HepG2 (cell line): Measurements from ENCODE around the gene INHA. TPM values are rescaled to one million over a fixed set of nuclear protein-coding genes. Genes with fewer than 3 reads are reported as not detected.

ENCODE experiments used
- CCAR2 ChIP-seq: fragments of 200-400 bp; formaldehyde crosslinking; optimal IDR thresholded peaks from 2 replicates; pipeline ENCODE3; 2018; ENCODE audit warnings: low read depth, mild to moderate bottlenecking, low read length, moderate library complexity
- CREB3 ChIP-seq: sonication (generic); formaldehyde crosslinking; IDR thresholded peaks from 2 replicates; pipeline ENCODE4 v1.5.0; 2020; ENCODE audit warnings: missing genetic modification reagents
- DBP ChIP-seq: sonication (generic); formaldehyde crosslinking; IDR thresholded peaks from 2 replicates; pipeline ENCODE4 v1.4.0; 2020; ENCODE audit warnings: missing genetic modification reagents; ENCODE audit errors: not compliant biosample characterization
- E2F2 ChIP-seq: sonication (generic); formaldehyde crosslinking; IDR thresholded peaks from 2 replicates; pipeline ENCODE4 v1.4.0; 2020; ENCODE audit warnings: missing genetic modification reagents, borderline replicate concordance
- ELF4 ChIP-seq: sonication (generic); formaldehyde crosslinking; IDR thresholded peaks from 2 replicates; pipeline ENCODE4 v1.5.0; 2020; ENCODE audit warnings: missing genetic modification reagents, mild to moderate bottlenecking, moderate library complexity, borderline replicate concordance
- HNRNPH1 ChIP-seq: fragments of 200-400 bp; formaldehyde crosslinking; optimal IDR thresholded peaks from 2 replicates; pipeline ENCODE3; 2017; ENCODE audit warnings: mild to moderate bottlenecking, low read depth, low read length
- KAT2B ChIP-seq: fragments of 150-350 bp; IDR thresholded peaks from 2 replicates; pipeline ENCODE4 v1.6.1; 2014; ENCODE audit warnings: low read depth, low read length, borderline replicate concordance
- KLF6 ChIP-seq: IDR thresholded peaks from 2 replicates; pipeline ENCODE4 v1.8.0; 2016; ENCODE audit warnings: missing biosample characterization, missing genetic modification reagents
- KLF9 ChIP-seq: IDR thresholded peaks from 2 replicates; pipeline ENCODE4 v1.6.1; 2016; ENCODE audit warnings: low read depth
- LCORL ChIP-seq, 2 experiments: fragments of 450-650 bp in 1 of 2; sonication (generic) in 1 of 2; formaldehyde crosslinking in 1 of 2; IDR thresholded peaks; 2 replicates each; pipeline versions ENCODE4 v1.5.0 to v1.6.1; 2017 to 2020; ENCODE audit warnings: antibody characterized with exemption in 1 of 2, missing genetic modification reagents in 1 of 2
- MEIS1 ChIP-seq: sonication (generic); formaldehyde crosslinking; IDR thresholded peaks from 2 replicates; pipeline ENCODE4 v1.9.0; 2021; ENCODE audit warnings: mild to moderate bottlenecking, missing genetic modification reagents, moderate library complexity, borderline replicate concordance
- MXI1 ChIP-seq: IDR thresholded peaks from 3 replicates; pipeline ENCODE4 v1.6.1; 2012; ENCODE audit warnings: low read depth, low read length, inconsistent platforms, borderline replicate concordance
- NFE2 ChIP-seq: sonication (generic); formaldehyde crosslinking; IDR thresholded peaks from 2 replicates; pipeline ENCODE4 v1.4.0; 2020; ENCODE audit warnings: missing genetic modification reagents
- PRPF4 ChIP-seq: fragments of 200-400 bp; formaldehyde crosslinking; IDR thresholded peaks from 2 replicates; pipeline ENCODE4 v1.6.1; 2016; ENCODE audit warnings: low read length, low read depth; ENCODE audit not compliant: poor library complexity, severe bottlenecking
- SNAPC5 ChIP-seq: sonication (generic); formaldehyde crosslinking; IDR thresholded peaks from 2 replicates; pipeline ENCODE4 v1.8.1; 2023; ENCODE audit warnings: mild to moderate bottlenecking, missing genetic modification reagents, borderline replicate concordance
- TSC22D2 ChIP-seq: sonication (generic); formaldehyde crosslinking; IDR thresholded peaks from 2 replicates; pipeline ENCODE4 v1.5.1; 2020; ENCODE audit warnings: missing genetic modification reagents, mild to moderate bottlenecking, borderline replicate concordance
- XBP1 ChIP-seq: sonication (generic); formaldehyde crosslinking; IDR thresholded peaks from 2 replicates; pipeline ENCODE4 v1.5.0; 2020; ENCODE audit warnings: missing genetic modification reagents
- ZBTB21 ChIP-seq: sonication (generic); formaldehyde crosslinking; IDR thresholded peaks from 2 replicates; pipeline ENCODE4 v1.4.0; 2020; ENCODE audit warnings: missing genetic modification reagents
- ZBTB7B ChIP-seq: sonication (generic); formaldehyde crosslinking; IDR thresholded peaks from 2 replicates; pipeline ENCODE4 v1.4.0; 2020; ENCODE audit warnings: missing genetic modification reagents
- ZFP91 ChIP-seq: sonication (generic); formaldehyde crosslinking; IDR thresholded peaks from 2 replicates; pipeline ENCODE4 v1.9.0; 2022; ENCODE audit warnings: missing genetic modification reagents, mild to moderate bottlenecking, borderline replicate concordance
- ZMYM4 ChIP-seq: sonication (generic); formaldehyde crosslinking; IDR thresholded peaks from 2 replicates; pipeline ENCODE4 v1.8.1; 2023; ENCODE audit warnings: mild to moderate bottlenecking, missing genetic modification reagents
- ZNF3 ChIP-seq: IDR thresholded peaks from 2 replicates; pipeline ENCODE4 v1.7.0; 2017; ENCODE audit warnings: inconsistent platforms
- ZNF431 ChIP-seq: sonication (generic); formaldehyde crosslinking; IDR thresholded peaks from 2 replicates; pipeline ENCODE4 v1.9.0; 2022; ENCODE audit warnings: missing genetic modification reagents, low read depth, mild to moderate bottlenecking, borderline replicate concordance
- ZNF577 ChIP-seq: sonication (generic); formaldehyde crosslinking; IDR thresholded peaks from 2 replicates; pipeline ENCODE4 v1.4.0; 2020; ENCODE audit warnings: mild to moderate bottlenecking, low read depth, missing genetic modification reagents, borderline replicate concordance
- ZNF709 ChIP-seq: sonication (generic); formaldehyde crosslinking; IDR thresholded peaks from 2 replicates; pipeline ENCODE4 v1.5.0; 2020; ENCODE audit warnings: mild to moderate bottlenecking, missing genetic modification reagents
- polyA plus RNA-seq, 8 experiments: library from polyadenylated mRNA; depleted of rRNA in 3 of 8; stranded (reverse) in 7 of 8; unstranded in 1 of 8; fragments of >200 nt; fragmentation: Illumina TruSeq in 4 of 8; extraction: Trizol in 4 of 8; gene quantifications; 2 replicates each; pipeline versions ENCODE4 v1.2.1 to v1.2.3, GENCODE V29; 2011 to 2016; ENCODE audit warnings: low read depth in 4 of 8, missing spikeins in 1 of 8, mixed read lengths in 1 of 8; ENCODE audit not compliant: insufficient read depth in 1 of 8
- total RNA-seq, 5 experiments: library from RNA; depleted of rRNA; stranded (reverse); fragments of >200 nt; fragmentation: Illumina TruSeq; extraction: Trizol; gene quantifications; 2 replicates each; pipeline ENCODE4 v1.2.3, GENCODE V29; 2016; ENCODE audit warnings: low read depth in 1 of 5

INHA gene
- total and polyA plus RNA-seq, 2 of the 13 experiments (the other 11 are each of a cell fraction or from before 2014, with no cell fraction given), result 4.1 to 15.2 TPM

GRCh38 chr2:219576505-219577388 lies 4.6 kb downstream of the INHA start (continued):
- TF ChIP-seq KLF9 (CRISPR knock-in tag), result no peak; the same call in 1 of the 2 replicates
- TF ChIP-seq TSC22D2 (CRISPR knock-in tag), result no peak
- no peak for TF ChIP-seq KAT2B
- TF ChIP-seq CREB3 (CRISPR knock-in tag), result no peak
- TF ChIP-seq DBP, result no peak
- TF ChIP-seq ZBTB7B (CRISPR knock-in tag), result peak; percentile 100
- peak; percentile 31 for TF ChIP-seq CCAR2
- TF ChIP-seq ZNF431 (CRISPR knock-in tag), result peak; percentile 97
- no peak for TF ChIP-seq SNAPC5 (CRISPR knock-in tag)
- peak; percentile 81; the same call in 1 of the 2 replicates for TF ChIP-seq KLF6
- TF ChIP-seq ZNF577 (CRISPR knock-in tag), result no peak
- peak; percentile 95; the same call in 2 of the 3 replicates for TF ChIP-seq MXI1
- peak; percentile 99 for TF ChIP-seq MEIS1 (CRISPR knock-in tag)
- TF ChIP-seq LCORL (IDR thresholded peaks at IDR 0.05), result 0 out of 2 replicates have a peak, but pooled peaks have one; percentile 33
- TF ChIP-seq LCORL (CRISPR knock-in tag; IDR thresholded peaks at IDR 0.05), result peak; percentile 99
- TF ChIP-seq ZFP91 (CRISPR knock-in tag), result peak; percentile 94
- TF ChIP-seq ELF4, result no peak
- no peak for TF ChIP-seq PRPF4
- peak; percentile 80; the same call in 1 of the 2 replicates for TF ChIP-seq XBP1 (CRISPR knock-in tag)
- peak; percentile 79 for TF ChIP-seq ZBTB21
- TF ChIP-seq ZNF3 (CRISPR knock-in tag), result no peak
- peak; percentile 79 for TF ChIP-seq HNRNPH1
- peak; percentile 27; the same call in 1 of the 2 replicates for TF ChIP-seq E2F2 (CRISPR knock-in tag)
- TF ChIP-seq NFE2 (CRISPR knock-in tag), result peak; percentile 58
- TF ChIP-seq ZMYM4 (CRISPR knock-in tag), result peak; percentile 80
- peak; percentile 84; the same call in 1 of the 2 replicates for TF ChIP-seq ZNF709 (CRISPR knock-in tag)
